Mammary epithelial cell (primary cell): ENCODE measurements around the gene TACSTD2.

Source experiments
- CTCF ChIP-seq, 2 donors: IDR thresholded peaks in 1 of 2; conservative IDR thresholded peaks in 1 of 2; 2 replicates each; pipeline ENCODE4 v1.5.1; 2011 to 2012; ENCODE audit warnings: inconsistent platforms in 2 of 2, low read length in 2 of 2, mild to moderate bottlenecking in 2 of 2, control low read depth in 1 of 2, low read depth in 1 of 2; ENCODE audit not compliant: insufficient read depth in 1 of 2; ENCODE audit errors: extremely low read depth in 1 of 2
- EZH2 ChIP-seq: IDR thresholded peaks from 2 replicates; pipeline ENCODE4 v1.6.1; 2012; ENCODE audit warnings: low read length, inconsistent platforms, borderline replicate concordance

- TF ChIP-seq CTCF (conservative IDR thresholded peaks at IDR 0.05 in 1 of 2, IDR thresholded peaks at IDR 0.05 in 1 of 2; ENCODE audit: extremely low read depth in 1 of 2, insufficient read depth in 1 of 2, low read depth in 1 of 2, low read length in 2 of 2) (no peak), EZH2 (no peak)
Measured at GRCh38 chr1:58570094-58570493, 7.0 kb downstream of the TACSTD2 start.
